Muscle layer of duodenum (tissue), 2 donors: ENCODE measurements around the gene RXRG.
A peak's percentile ranks its signal among the peaks of the same experiment; 100 is the strongest.

Experiments
- H3K27ac ChIP-seq: one replicate; pipeline ENCODE4 v1.7.0; 2013; ENCODE audit warnings: mild to moderate bottlenecking, low read length
- H3K27me3 ChIP-seq: one replicate; pipeline ENCODE4 v1.7.0; 2013; ENCODE audit warnings: low read depth, mild to moderate bottlenecking, control low read depth, low read length
- H3K36me3 ChIP-seq, 2 donors: one replicate each; pipeline ENCODE4 v1.7.0; 2013; ENCODE audit warnings: low read length in 2 of 2, control low read depth in 1 of 2, mild to moderate bottlenecking in 1 of 2; ENCODE audit not compliant: insufficient read depth in 2 of 2, control insufficient read depth in 1 of 2
- H3K4me1 ChIP-seq, 2 donors: one replicate each; pipeline ENCODE4 v1.7.0; 2013; ENCODE audit warnings: low read length in 2 of 2, mild to moderate bottlenecking in 2 of 2, control low read depth in 1 of 2, moderate library complexity in 1 of 2; ENCODE audit not compliant: insufficient read depth in 2 of 2, control insufficient read depth in 1 of 2
- H3K4me3 ChIP-seq, 2 donors: one replicate each; pipeline ENCODE4 v1.7.0; 2013; ENCODE audit warnings: low read length in 2 of 2, low read depth in 1 of 2, mild to moderate bottlenecking in 1 of 2
- H3K9me3 ChIP-seq, 2 donors: one replicate each; pipeline ENCODE4 v1.7.0; 2013; ENCODE audit warnings: low read length in 2 of 2, control low read depth in 1 of 2, mild to moderate bottlenecking in 1 of 2; ENCODE audit not compliant: control insufficient read depth in 1 of 2
- donor health status: healthy.

Gene RXRG

DNA sequence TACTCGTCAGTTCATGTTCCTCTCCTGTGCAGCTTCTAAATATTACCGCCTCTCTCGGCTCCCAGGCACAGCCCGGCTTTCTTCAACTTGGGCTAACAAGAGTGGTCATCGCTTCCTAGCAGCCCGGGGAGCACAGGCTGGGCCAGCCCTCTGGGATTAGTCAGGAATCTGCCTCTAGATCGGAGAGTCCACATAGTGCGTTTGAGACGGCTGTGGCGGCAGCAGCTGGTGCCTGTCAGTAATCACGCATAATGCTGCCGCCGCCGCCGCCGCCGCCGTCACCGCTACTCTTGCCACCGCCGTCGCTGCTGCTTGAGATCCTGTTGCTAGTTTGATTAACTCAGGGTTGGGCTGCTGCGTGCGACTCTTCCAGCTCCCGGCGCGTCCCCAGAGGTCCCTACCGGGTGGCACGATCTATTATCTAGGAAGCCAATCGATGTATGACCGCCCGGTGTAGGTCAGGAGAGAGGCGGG, at the start of gene RXRG:
Gene RXRG, minus strand, starts transcription at position 230 of the 474 bp plus-strand sequence. CDS start 233 bp downstream, outside the sequence.
- H3K9me3 ChIP-seq: no peaks in the 10 kb centered on the region

GRCh38 chr1:165492845-165493373, 48.0 kb upstream of the RXRG start:
- no peaks in the 10 kb centered on the region for H3K27me3 ChIP-seq
- no peaks in the 10 kb centered on the region for H3K36me3 ChIP-seq
- H3K4me3 ChIP-seq: no peak overlapping the region
- H3K27ac ChIP-seq: no peak overlapping the region
- H3K9me3 ChIP-seq: no peaks in the 10 kb centered on the region
- H3K4me1 ChIP-seq: no peaks in the 10 kb centered on the region

More for the DNA sequence above, at the start of gene RXRG:
- no peaks in the 10 kb centered on the region for H3K36me3 ChIP-seq
- H3K27ac ChIP-seq: no peak within 1 kb of the TSS
- H3K27me3 ChIP-seq: peaks cover 12% of the 10 kb centered on the region
- H3K4me3 ChIP-seq: peak within 1 kb of the TSS; percentile 35 to 57
- peaks cover 0 to 8% of the 10 kb centered on the region in 2 donors for H3K4me1 ChIP-seq

DNA sequence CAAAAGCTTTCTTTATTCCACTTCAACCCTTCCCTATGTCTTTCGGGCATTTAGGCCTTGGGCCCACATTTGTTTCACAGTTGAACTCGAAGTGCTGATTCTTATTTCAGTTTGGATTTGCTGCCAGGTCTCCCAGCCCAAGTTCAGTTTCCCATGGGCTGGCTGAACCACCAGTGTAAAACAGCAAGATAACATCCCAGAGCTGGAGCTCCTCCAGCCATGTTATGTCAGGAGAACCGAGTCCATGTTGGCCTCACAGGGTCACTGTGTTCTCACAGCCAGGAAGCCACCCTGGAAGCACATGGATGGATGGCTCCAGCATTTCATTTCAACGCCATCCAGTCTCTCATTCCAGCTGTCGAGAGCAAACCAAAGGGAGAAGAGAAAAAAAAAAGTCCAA, 45.2 kb upstream of the RXRG start:
- Histone ChIP-seq H3K9me3 (no peaks in the 10 kb centered on the region), H3K4me1 (no peaks in the 10 kb centered on the region), H3K4me3 (no peak overlapping the region), H3K36me3 (no peaks in the 10 kb centered on the region), H3K27ac (no peak overlapping the region), H3K27me3 (no peaks in the 10 kb centered on the region)

GRCh38 chr1:165487921-165488320, 43.0 kb upstream of the RXRG start:
- H3K27me3 ChIP-seq: no peaks in the 10 kb centered on the region
- H3K27ac ChIP-seq: no peak overlapping the region
- no peaks in the 10 kb centered on the region for H3K9me3 ChIP-seq
- no peak overlapping the region for H3K4me3 ChIP-seq
- no peaks in the 10 kb centered on the region for H3K36me3 ChIP-seq
- no peaks in the 10 kb centered on the region for H3K4me1 ChIP-seq

DNA sequence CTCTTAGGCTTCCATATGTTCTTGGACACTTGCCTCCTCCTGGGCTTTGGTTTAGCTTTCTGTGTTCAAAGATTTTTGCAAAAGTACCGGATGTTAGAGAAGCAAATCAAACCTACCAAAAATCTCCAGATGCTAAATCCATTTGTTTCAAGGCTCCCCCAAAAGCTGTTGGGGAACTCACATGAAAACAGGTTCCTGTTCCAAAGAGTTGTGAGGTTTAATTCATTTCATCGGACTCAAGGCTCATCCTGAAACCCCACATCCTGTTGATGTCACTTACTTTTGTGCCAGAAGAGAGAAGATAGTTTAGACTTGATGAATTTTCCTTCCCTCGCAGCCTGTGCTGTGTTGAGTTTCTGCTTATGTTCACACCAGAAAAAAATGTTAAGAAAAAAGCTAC, 41.7 kb upstream of the RXRG start:
- no peak overlapping the region for H3K27ac ChIP-seq
- H3K9me3 ChIP-seq: no peaks in the 10 kb centered on the region
- H3K4me1 ChIP-seq: no peaks in the 10 kb centered on the region
- H3K27me3 ChIP-seq: no peaks in the 10 kb centered on the region
- no peaks in the 10 kb centered on the region for H3K36me3 ChIP-seq
- H3K4me3 ChIP-seq: no peak overlapping the region

DNA sequence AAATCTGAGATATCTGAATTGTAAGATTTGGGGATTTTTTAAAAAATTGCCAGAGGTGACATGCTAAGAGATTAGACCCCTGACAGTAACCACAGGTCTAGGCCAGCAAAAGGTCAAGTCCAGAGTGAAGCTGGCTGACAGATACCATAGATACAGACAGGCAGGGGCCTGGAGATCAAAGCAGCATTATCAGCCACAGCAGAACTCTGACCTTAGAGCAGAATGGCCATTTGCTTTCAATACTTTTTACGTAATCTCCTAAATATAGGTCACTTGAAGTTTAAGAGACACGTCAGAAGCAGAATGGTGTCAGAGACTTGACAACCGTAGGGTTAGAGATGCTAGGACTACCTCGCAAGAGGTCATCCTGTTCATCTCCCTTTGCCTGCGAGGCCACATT, 40.8 kb upstream of the RXRG start:
- H3K27me3 ChIP-seq: no peaks in the 10 kb centered on the region
- H3K9me3 ChIP-seq: no peaks in the 10 kb centered on the region
- H3K36me3 ChIP-seq: no peaks in the 10 kb centered on the region
- H3K27ac ChIP-seq: no peak overlapping the region
- H3K4me1 ChIP-seq: no peaks in the 10 kb centered on the region
- no peak overlapping the region for H3K4me3 ChIP-seq

DNA sequence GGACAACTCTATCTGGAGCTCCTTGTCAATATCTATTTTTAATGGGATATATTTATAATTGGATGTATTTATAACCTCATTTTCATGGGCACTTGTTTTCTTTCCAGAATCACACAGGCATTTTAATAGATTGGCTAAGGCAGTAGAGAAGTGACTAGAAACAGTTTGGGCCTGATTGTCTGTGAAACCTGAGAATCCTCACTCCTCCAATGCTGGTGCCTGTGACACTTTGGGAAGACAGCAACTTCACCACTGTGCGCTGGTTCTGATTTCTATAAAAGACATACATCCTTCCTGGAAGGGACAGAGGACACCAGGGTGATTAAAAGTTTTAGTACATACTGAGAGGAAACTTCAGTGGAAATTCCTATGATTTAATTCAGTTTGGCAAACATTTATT, 39.6 kb upstream of the RXRG start:
- Histone ChIP-seq H3K4me1 (no peaks in the 10 kb centered on the region), H3K27ac (no peak overlapping the region), H3K4me3 (no peak overlapping the region), H3K36me3 (no peaks in the 10 kb centered on the region), H3K27me3 (no peaks in the 10 kb centered on the region), H3K9me3 (no peaks in the 10 kb centered on the region)

- H3K27me3 ChIP-seq: no peaks in the 10 kb centered on the region
- H3K36me3 ChIP-seq: no peaks in the 10 kb centered on the region
- H3K4me1 ChIP-seq: no peaks in the 10 kb centered on the region
- no peak overlapping the region for H3K4me3 ChIP-seq
- no peak overlapping the region for H3K27ac ChIP-seq
- H3K9me3 ChIP-seq: no peaks in the 10 kb centered on the region
These were observed 38.5 kb upstream of the RXRG start for GRCh38 chr1:165483412-165483811.

- no peaks in the 10 kb centered on the region for H3K27me3 ChIP-seq
- H3K4me3 ChIP-seq: no peak overlapping the region
- H3K4me1 ChIP-seq: no peaks in the 10 kb centered on the region
- no peaks in the 10 kb centered on the region for H3K36me3 ChIP-seq
- no peak overlapping the region for H3K27ac ChIP-seq
- no peaks in the 10 kb centered on the region for H3K9me3 ChIP-seq
These were observed 37.0 kb upstream of the RXRG start for GRCh38 chr1:165481820-165482532.

GRCh38 chr1:165476776-165477175, 31.9 kb upstream of the RXRG start:
- Histone ChIP-seq H3K9me3 (no peaks in the 10 kb centered on the region), H3K27me3 (no peaks in the 10 kb centered on the region), H3K36me3 (no peaks in the 10 kb centered on the region), H3K4me3 (no peak overlapping the region), H3K4me1 (no peaks in the 10 kb centered on the region), H3K27ac (no peak overlapping the region)

- Histone ChIP-seq H3K4me3 (no peak overlapping the region), H3K27me3 (no peaks in the 10 kb centered on the region), H3K4me1 (no peaks in the 10 kb centered on the region), H3K9me3 (no peaks in the 10 kb centered on the region), H3K36me3 (no peaks in the 10 kb centered on the region), H3K27ac (no peak overlapping the region)
These were observed 29.3 kb upstream of the RXRG start for GRCh38 chr1:165474196-165474595.

- Histone ChIP-seq H3K27me3 (no peaks in the 10 kb centered on the region), H3K9me3 (no peaks in the 10 kb centered on the region), H3K4me3 (no peak overlapping the region), H3K36me3 (no peaks in the 10 kb centered on the region), H3K27ac (no peak overlapping the region), H3K4me1 (no peaks in the 10 kb centered on the region)
These were observed 28.2 kb upstream of the RXRG start for GRCh38 chr1:165473081-165473480.
